Thymus (tissue), 11 donors: ENCODE data around the gene G6PC1. TPM values are rescaled to one million over a fixed set of nuclear protein-coding genes. Genes with fewer than 3 reads are reported as not detected.
"Not testable (repeated sequence)": the region's sequence is repeated elsewhere in the genome, so short reads cannot be mapped to it uniquely, and the experiment has no call there.

Source experiments
- DNase-seq, 9 donors: peaks; one replicate each; pipeline ENCODE4 v3.0.0-alpha.2; 2013; ENCODE audit warnings: low spot score in 9 of 9, low read depth in 6 of 9, missing footprints in 1 of 9
- H3K27ac ChIP-seq, 2 donors: one replicate each; pipeline ENCODE4 v1.5.1; 2013; ENCODE audit warnings: control low read depth in 1 of 2, low read depth in 1 of 2, low read length in 1 of 2, mild to moderate bottlenecking in 1 of 2, moderate library complexity in 1 of 2
- H3K27me3 ChIP-seq, 2 donors: one replicate each; pipeline ENCODE4 v1.5.1; 2013; ENCODE audit warnings: low read length in 1 of 2; ENCODE audit not compliant: control insufficient read depth in 2 of 2, insufficient read depth in 1 of 2
- H3K36me3 ChIP-seq, 2 donors: one replicate each; pipeline ENCODE4 v1.5.1; 2013; ENCODE audit warnings: low read length in 1 of 2, mild to moderate bottlenecking in 1 of 2, moderate library complexity in 1 of 2; ENCODE audit not compliant: control insufficient read depth in 2 of 2, insufficient read depth in 2 of 2
- H3K4me1 ChIP-seq, 2 donors: one replicate each; pipeline ENCODE4 v1.5.1; 2013; ENCODE audit warnings: low read length in 2 of 2; ENCODE audit not compliant: control insufficient read depth in 2 of 2, insufficient read depth in 2 of 2
- H3K4me3 ChIP-seq, 2 donors: one replicate each; pipeline ENCODE4 v1.5.1; 2013; ENCODE audit warnings: low read length in 2 of 2, control low read depth in 1 of 2, mild to moderate bottlenecking in 1 of 2
- H3K9me3 ChIP-seq, 2 donors: one replicate each; pipeline ENCODE4 v1.5.1; 2013; ENCODE audit warnings: low read length in 1 of 2, mild to moderate bottlenecking in 1 of 2; ENCODE audit not compliant: control insufficient read depth in 2 of 2, insufficient read depth in 1 of 2
- WGBS: extraction: QIAGEN DNeasy Blood & Tissue Kit; methylation state at CpG from one replicate; pipeline ENCODE4 v1.1.7; 2013; 5-methylcytosine and 5-hydroxymethylcytosine counted together
- polyA plus RNA-seq: library from polyadenylated mRNA; stranded (reverse); fragments of 200-250 nt; gene quantifications from one replicate; pipeline ENCODE4 v1.2.3, GENCODE V29; 2013
- total RNA-seq: library from RNA; stranded (reverse); fragments of 120-200 nt; gene quantifications from one replicate; pipeline ENCODE4 v1.2.4, GENCODE V29; 2013
- donor health status: healthy.

Gene G6PC1
- total and polyA plus RNA-seq, 2 donors = 0.05 to 0.07 TPM

DNA sequence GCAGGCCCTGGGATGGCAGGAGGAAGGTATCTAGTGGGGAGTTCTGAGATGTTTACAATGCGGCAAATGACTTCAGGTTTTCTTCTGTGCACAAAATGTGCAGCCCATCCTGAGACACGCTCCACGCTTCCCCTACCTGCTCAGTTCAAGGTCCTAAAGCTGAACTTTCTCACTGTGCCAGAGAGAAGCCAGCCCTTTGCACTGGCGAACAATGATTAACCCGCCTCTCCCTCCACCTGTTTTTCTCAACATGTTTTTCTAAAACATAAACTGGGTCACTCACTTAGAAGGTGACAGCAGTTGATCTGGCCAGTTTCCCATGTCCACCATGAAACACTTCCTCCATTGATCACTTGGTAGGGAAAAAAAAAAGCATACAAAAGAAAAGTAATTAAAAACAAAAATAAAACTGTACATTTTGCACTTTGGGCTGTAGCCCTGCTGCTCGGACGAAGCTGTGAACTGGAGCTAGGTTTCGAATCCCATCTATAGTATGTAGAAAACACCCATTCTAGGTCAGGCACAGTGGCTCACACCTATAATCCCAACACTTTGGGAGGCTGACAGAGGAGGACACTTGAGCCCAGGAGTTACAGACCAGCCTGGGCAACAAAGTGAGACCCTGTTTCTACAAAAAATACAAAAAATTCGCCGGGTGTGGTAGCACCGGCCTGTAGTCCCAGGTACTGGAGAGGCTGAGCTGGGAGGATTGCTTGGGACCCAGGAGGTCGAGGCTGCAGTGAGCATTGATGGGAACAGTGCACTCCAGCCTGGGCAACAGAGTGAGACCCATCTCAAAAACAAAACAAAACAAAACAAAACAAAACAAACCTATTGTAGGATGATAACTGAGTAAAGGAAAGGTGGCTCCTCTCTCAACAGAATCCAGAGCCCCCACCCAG is 6.1 kb upstream of the G6PC1 start:
- no peak for DNase-seq
- 95% methylated on average over 12 of the region's 12 CpGs for WGBS
- H3K4me1 ChIP-seq = peaks cover 0 to 2% of the 10 kb centered on the region in 2 donors
- H3K27me3 ChIP-seq = no peaks in the 10 kb centered on the region
- no peak overlapping the region for H3K27ac ChIP-seq
- H3K4me3 ChIP-seq = no peak overlapping the region
- no peaks in the 10 kb centered on the region for H3K36me3 ChIP-seq
- no peaks in the 10 kb centered on the region for H3K9me3 ChIP-seq

DNA sequence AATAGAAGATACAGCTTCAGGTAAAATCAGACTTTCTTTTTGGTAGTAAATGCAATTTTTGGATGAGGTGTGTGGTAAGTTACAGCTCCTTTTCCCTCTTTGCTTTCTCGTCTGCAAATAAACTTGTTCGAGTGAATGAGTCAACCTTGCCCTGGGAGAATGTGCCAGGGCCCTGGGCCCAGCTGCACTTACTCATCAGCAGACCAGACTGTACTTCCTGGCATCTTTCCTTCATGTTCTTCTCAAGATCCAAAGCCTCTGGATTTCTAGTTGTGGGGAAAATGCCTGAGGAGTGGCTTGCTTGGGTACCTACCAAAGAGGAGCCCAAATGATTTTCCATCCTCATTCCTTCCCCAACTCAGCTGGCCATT is 5.4 kb upstream of the G6PC1 start:
- H3K4me3 ChIP-seq = no peak overlapping the region
- no peaks in the 10 kb centered on the region for H3K9me3 ChIP-seq
- 94% methylated on average over 2 of the region's 2 CpGs for WGBS
- no peaks in the 10 kb centered on the region for H3K36me3 ChIP-seq
- no peak for DNase-seq
- H3K27ac ChIP-seq = no peak overlapping the region
- peaks cover 0 to 2% of the 10 kb centered on the region in 2 donors for H3K4me1 ChIP-seq
- H3K27me3 ChIP-seq = no peaks in the 10 kb centered on the region

DNA sequence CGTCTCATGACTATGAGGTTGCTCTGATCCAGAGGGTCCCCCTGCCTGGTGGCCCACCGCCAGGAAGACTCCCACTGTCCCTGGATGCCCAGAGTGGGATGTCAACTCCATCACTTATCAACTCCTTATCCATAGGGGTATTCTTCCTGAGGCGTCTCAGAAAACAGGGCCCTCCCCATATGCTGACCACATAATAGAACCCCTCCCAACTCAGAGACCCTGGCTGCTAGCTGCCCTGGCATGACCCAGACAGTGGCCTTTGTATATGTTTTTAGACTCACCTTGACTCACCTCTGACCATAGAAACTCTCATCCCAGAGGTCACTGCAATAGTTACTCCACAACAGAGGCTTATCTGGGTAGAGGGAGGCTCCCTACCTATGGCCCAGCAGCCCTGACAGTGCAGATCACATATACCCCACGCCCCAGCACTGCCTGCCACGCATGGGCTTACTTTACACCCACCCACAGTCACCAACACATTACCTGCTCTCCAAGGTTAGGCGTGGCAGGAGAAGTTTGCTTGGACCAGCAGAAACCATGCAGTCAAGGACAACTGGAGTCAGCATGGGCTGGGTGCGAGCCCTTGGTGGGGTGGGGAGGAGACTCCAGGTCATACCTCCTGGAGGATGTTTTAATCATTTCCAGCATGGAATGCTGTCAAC is 2.3 kb upstream of the G6PC1 start:
- Histone ChIP-seq H3K9me3 (no peaks in the 10 kb centered on the region), H3K27me3 (no peaks in the 10 kb centered on the region), H3K27ac (no peak overlapping the region), H3K4me1 (no peaks in the 10 kb centered on the region), H3K36me3 (no peaks in the 10 kb centered on the region), H3K4me3 (no peak overlapping the region)
- 94% methylated on average over 7 of the region's 7 CpGs for WGBS
- DNase-seq = no peak

DNA sequence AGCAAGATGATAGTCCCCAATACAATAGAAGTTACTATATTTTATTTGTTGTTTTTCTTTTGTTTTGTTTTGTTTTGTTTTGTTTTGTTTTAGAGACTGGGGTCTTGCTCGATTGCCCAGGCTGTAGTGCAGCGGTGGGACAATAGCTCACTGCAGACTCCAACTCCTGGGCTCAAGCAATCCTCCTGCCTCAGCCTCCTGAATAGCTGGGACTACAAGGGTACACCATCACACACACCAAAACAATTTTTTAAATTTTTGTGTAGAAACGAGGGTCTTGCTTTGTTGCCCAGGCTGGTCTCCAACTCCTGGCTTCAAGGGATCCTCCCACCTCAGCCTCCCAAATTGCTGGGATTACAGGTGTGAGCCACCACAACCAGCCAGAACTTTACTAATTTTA is 618 bp upstream of the G6PC1 start:
- H3K4me3 ChIP-seq, DNase-seq, H3K4me1 ChIP-seq, H3K27ac ChIP-seq, H3K36me3 ChIP-seq, H3K9me3 ChIP-seq, H3K27me3 ChIP-seq: not testable (repeated sequence)
- WGBS = 94% methylated on average over 3 of the region's 3 CpGs

DNA sequence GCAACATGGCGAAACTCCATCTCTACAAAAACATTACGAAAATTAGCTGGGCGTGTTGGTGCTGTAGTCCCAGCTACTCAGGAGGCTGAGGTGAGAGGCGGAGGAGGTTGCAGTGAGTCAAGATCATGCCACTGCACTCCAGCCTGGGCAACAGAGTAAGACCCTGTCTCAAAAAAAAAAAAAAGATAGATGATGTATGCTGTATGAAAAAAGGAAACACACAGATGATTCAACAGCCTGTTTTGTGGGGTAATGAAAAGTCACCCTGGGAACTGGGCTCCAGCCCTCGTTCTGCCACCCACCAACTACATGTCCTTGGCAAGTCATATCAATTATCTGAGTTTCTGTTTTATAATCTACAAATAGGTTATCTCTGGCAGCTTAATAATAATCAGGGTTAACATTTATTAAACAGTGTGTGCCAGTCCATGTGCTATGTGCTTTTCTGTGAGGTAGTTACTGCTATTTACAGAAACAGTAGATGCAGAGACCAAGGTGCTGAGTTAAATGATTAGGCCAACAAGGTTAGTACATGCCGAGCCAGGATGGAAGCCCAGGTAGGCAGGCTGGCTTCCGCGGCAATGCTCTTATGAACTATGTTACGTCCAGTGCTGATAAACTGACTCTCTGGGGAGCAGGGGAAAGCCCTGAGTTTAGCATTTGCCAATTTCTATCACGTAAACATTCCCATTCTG is 1.1 kb downstream of the G6PC1 start:
- 93% methylated on average over 10 of the region's 10 CpGs for WGBS
- Histone ChIP-seq H3K4me3 (no peak overlapping the region), H3K9me3 (no peaks in the 10 kb centered on the region), H3K27me3 (peaks cover 0 to 2% of the 10 kb centered on the region in 2 donors), H3K4me1 (no peaks in the 10 kb centered on the region), H3K27ac (no peak overlapping the region), H3K36me3 (no peaks in the 10 kb centered on the region)
- no peak for DNase-seq

GRCh38 chr17:42904110-42904469 is 3.5 kb downstream of the G6PC1 start:
- Histone ChIP-seq H3K4me1 (peaks cover 0 to 4% of the 10 kb centered on the region in 2 donors), H3K27me3 (peaks cover 0 to 5% of the 10 kb centered on the region in 2 donors), H3K36me3 (no peaks in the 10 kb centered on the region), H3K27ac (no peak overlapping the region), H3K4me3 (no peak overlapping the region), H3K9me3 (no peaks in the 10 kb centered on the region)
- WGBS = 95% methylated on average over 6 of the region's 6 CpGs
- no peak for DNase-seq

DNA sequence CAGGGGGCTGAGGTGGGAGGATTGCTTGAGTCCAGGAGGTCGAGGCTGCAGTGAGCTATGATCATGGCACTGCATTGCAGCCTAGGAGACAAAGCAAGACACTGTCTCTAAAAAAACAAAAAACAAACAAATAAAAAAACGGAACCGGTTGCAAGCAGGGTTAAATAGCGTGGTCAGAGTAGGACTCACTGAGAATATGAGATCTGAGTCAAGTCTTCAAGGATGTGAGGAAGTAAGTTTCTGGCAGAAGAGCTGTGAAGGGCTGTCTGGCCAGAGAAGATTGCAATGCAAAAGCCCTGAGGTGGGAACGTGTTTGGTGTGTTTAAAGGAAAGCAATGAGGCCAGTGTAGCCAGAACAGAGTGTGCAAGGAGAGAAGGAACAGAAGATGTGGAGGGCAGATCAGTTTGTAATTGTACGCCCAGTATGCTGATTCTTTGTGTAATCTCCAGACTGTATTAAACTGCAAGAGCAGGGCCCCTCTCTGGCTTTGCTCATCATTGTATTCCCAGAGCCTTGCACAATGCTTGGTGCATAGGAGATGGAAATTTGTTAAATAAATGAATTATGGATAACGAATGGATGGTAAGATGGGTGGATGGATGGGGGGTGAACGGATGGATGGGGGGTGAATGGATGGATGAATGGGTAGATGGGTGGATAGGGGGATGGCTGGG is 6.3 kb downstream of the G6PC1 start:
- H3K4me1 ChIP-seq = peaks cover 0 to 7% of the 10 kb centered on the region in 2 donors
- no peaks in the 10 kb centered on the region for H3K9me3 ChIP-seq
- peaks cover 0 to 5% of the 10 kb centered on the region in 2 donors for H3K27me3 ChIP-seq
- no peak overlapping the region for H3K27ac ChIP-seq
- H3K36me3 ChIP-seq = no peaks in the 10 kb centered on the region
- DNase-seq = no peak
- H3K4me3 ChIP-seq = no peak overlapping the region
- WGBS = 87% methylated on average over 8 of the region's 8 CpGs

- H3K9me3 ChIP-seq = no peaks in the 10 kb centered on the region
- H3K36me3 ChIP-seq = no peaks in the 10 kb centered on the region
- H3K4me1 ChIP-seq = peaks cover 0 to 7% of the 10 kb centered on the region in 2 donors
- peaks cover 0 to 5% of the 10 kb centered on the region in 2 donors for H3K27me3 ChIP-seq
- H3K27ac ChIP-seq = peak overlapping the region in 1 of 2 donors; percentile 55
- H3K4me3 ChIP-seq = no peak overlapping the region
- 79% methylated on average over 7 of the region's 7 CpGs for WGBS
- DNase-seq = peak in 6 of 9 donors; percentile 2 to 53 (median 10)
Observed at GRCh38 chr17:42908872-42909700, 8.5 kb downstream of the G6PC1 start.
